IPS-NIHi7 (cell line): Measurements from ENCODE around the gene GCNT3.
"Not testable (repeated sequence)": the region's sequence is repeated elsewhere in the genome, so short reads cannot be mapped to it uniquely, and the experiment has no call there.

Experiments
- DNase-seq: peaks from one replicate; pipeline ENCODE4 v3.0.0; 2012; ENCODE audit warnings: mixed read lengths; ENCODE audit errors: extremely low spot score

Gene GCNT3

DNA sequence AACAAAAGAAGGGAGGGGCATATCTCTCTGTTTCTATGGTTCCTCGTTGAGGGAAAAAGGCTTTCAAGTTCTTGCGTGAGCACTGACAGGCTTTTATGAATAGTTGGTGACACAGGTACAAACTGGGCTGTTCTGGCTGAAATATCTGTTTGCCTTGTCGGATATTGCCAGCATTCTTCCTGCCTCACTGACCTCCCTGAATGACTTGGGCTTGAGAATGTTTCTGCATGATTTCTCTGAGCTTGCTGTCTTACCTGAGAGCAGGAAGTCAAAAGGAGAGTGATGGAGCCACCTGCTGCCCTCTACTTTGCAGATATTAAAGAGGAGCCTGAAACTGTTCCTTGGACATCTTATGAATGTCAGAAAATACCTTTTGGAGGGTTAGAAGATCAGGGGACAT, 4.8 kb downstream of the GCNT3 start:
- no peak for DNase-seq

DNA sequence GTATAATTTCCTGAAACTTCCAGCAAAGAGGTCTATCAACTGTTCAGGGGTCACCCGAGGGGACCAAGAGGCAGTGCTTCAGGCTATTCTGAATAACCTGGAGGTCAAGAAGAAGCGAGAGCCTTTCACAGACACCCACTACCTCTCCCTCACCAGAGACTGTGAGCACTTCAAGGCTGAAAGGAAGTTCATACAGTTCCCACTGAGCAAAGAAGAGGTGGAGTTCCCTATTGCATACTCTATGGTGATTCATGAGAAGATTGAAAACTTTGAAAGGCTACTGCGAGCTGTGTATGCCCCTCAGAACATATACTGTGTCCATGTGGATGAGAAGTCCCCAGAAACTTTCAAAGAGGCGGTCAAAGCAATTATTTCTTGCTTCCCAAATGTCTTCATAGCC, 6.8 kb downstream of the GCNT3 start:
- DNase-seq, result no peak

DNA sequence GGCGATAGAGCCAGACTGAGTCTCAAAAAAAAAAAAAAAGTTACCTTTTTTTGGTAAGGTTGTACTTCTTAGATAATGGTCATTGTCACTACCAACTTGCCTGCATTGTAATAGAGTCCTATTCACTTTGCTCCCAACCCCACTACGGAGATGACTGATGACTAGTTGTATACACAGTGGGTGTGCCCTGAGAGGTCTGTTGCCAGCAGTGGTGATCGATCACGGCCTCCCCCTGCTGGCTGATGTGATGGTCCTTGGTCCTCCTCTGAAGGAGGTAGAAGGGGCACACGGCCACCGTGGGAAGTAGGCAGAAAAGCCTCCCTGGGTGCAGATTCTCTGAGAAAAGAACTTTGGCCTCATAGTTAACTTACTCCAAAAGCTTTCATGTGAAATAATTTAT, 10.7 kb downstream of the GCNT3 start:
- DNase-seq, result peak; percentile 87

DNA sequence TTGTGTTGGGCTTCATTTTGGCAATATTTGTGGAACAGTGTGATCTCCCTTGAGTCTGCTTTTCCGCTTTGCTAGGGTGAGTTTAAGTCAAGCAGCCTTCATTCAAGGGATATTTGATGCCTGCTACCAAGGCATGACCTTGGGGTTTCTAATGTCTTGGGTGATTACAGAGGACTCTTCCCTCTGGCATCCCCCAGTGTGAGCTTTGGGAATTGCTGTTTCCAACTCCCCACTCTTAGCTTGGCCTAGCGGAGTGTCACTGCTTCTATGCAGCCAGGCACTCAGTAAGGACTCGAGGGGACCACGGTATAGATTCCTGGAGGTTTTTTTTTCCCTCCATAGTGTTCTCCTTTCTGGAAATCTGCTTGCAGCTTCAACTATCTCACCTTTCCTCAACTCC, 21.1 kb downstream of the GCNT3 start:
- DNase-seq, result peak; percentile 75

DNA sequence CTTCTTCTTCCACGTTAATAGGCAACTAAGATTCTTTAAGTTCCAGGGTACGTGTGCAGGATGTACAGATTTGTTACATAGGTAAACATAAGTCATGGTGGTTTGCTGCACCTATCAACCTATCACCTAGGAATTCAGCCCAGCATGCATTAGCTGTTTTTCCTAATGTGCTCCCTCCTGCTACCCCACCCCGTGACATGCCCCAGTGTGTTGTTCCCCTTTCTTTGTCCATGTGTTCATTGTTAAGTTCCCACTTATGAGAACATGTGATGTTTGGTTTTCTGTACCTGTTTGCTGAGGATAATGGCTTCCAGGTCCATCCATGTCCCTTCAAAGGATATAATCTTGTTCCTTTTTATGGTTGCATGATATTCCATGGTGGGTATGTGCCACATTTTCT, 24.6 kb downstream of the GCNT3 start:
- DNase-seq, result no peak

DNA sequence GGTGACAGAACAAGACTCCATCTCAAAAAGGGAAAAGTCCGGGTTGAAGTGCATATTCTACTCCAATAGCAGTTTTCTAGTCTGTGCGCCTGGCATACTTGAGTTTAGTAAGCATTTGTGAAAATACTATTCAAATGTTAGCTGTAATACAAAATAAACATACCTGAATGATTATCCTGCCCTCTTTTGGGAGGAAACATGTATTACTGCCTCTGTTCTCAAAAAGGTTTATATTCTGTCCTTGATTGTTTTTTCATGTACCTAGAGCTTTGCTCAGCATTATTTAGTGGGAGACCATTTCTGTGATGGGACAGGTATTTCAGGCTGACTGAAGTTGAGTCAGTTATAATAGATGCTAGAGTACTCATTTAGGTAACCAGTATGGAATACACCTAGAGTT, 25.9 kb downstream of the GCNT3 start:
- not testable (repeated sequence) for DNase-seq

DNA sequence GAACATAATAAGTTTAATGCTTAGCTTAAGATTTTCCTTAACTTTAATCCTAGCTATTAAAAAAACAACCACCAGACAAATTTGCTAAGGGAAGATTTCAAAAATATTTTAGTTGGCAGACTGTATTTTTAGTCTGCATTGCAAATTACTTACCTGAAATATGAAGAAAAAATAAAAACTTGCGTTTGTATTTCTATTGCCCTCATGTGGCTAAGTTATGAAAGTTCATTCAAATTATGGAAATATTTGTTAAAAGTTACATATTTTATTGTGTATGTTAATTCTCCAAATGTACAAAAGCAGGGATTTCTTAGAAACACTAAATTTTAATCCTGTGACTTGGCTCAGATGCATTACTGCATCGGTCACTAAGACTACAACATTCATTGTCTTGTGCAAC, 30.8 kb downstream of the GCNT3 start:
- no peak for DNase-seq

DNA sequence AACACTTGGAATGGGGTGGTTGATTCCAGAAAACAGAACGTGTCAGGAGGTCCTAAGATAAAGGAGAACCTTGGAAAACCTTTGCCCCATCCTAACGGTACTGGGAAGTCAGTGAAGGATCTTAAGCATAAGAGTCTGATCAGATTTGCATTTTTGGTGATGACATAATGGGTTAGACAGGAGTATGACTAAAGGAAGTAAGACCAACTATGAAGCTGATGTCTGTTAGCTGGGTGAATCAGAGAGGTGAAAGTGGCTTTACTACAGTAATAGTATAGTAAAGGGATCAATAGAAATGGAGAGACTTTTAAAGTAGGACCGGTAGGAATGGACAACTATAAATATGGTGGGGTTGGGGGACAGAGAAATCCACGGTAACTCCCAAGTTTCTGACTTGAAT, 33.2 kb downstream of the GCNT3 start:
- no peak for DNase-seq

DNA sequence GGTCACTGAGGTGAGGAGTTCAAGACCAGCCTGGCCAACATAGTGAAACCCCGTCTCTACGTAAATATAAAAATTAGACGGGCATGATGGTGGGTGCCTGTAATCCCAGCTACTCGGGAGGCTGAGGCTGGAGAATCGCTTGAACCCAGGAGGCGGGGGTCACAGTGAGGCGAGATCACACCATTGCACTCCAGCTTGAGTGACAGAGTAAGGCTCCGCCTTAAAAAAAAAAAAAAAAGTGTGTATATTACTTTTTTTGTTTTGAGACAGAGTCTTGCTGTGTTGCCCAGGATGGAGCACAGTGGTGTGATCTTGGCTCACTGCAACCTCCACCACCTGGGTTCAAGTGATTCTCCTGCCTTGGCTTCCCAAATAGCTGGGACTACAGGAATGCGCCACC, 34.2 kb downstream of the GCNT3 start:
- DNase-seq, result not testable (repeated sequence)

DNA sequence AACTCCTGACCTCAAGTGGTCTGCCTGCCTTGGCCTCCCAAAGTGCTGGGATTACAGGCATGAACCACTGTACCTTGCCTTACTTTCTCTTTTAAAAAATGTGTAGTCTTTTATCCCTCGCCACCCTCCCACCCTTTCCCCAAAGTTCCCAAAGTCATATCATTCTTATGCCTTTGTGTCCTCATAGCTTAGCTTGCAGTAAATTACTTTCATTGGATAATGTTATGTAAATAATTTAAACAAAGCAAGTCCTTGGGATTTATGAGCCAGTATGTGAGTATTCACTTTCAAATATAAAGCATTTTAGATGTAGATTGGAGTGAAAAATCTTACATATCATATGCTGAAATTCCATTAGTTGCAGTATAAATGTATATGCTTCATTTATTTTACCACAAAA, 34.7 kb downstream of the GCNT3 start:
- DNase-seq, result no peak

DNA sequence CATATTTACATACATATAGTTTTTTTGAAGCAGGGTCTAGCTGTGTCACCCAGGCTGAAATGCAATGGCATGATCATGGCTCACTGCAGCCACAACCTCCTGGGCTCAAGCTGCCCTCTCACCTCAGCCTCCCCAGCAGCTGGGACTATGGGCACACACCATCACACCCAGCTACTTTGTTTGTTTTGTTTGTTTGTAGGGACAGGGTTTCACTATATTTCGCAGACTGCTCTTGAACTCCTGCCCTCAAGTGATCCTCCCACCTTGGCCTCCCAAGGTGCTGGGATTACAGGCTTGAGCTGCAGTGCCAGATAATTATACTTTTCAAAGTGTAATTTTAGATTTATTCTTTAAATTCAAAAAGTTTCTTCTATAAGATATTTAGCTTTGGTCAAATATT, 35.5 kb downstream of the GCNT3 start:
- DNase-seq, result no peak

DNA sequence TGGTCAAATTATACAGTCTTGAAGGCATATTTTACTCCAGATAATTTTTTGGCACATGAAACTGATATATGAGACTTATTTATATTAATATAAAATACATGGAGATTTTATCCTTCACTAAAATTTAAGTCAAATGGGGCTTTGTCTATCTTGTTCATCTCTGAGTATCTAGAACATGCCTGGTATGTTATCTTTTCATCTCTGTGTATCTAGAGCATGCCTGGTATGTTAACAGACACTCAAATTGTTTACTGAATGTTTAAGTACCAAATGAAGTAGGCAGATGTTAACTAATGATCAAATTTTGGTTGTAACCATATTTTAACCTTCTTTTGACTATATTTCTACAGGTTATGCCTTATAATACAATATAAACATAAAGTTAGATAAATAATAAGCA, 38.0 kb downstream of the GCNT3 start:
- DNase-seq, result no peak

DNA sequence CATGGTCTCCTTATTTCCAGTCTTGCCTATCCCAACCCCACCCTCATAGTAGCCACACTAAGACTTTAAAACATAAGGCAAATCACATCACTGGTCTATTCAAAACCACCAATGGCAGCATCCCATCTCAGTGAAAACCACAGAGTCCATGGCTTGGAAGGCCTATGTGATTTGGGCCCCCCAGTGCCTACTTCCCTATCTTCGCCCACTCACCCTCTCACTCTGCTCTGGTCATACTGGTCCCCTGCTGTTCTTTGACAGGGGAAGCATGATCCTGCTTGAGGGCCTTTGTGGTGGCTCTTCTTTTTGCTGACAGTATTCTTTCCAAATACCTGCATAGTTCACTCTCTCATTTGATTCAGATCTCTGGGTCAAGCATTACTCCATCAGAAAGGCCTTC, 42.5 kb downstream of the GCNT3 start:
- DNase-seq, result no peak

DNA sequence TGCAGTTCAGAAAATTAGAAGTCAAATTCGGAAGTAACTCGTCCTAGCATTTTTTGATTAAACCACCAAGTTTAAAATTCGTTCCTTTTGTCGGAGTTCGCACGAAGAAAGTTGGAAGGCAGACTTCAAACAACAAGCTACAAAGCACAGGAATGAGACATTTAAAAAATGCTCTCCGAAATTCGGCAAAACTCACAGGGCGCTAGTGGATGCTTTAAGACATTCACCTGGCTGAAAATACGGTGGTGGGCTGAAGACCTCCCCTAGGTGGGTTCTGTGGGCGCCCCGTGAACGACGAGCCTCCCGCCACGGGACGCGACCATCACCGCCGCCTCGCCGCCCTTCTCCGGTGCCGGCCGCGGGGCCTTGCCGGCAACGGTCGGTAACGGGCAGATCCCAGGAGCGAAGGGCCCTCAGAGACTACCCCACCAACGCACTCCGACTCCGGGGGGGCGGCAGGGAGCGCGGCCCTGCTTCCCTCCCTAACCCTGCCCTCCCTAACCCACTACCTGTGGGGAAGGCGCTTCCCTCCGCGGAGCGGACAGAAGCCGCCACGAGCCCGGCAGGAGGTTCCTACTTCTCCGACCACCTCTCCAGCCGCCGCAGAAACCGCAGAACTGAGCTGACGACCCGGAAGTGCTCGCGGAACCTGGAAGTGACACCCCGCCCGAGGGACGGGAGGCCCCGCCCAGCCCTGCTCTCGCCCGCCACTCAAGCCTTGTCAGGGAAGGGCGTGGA, 45.5 kb downstream of the GCNT3 start, which contains the start of gene GTF2A2:
Gene GTF2A2, minus strand, starts transcription at position 619 of the 738 bp plus-strand sequence. CDS start 5,238 bp downstream, outside the sequence.
- DNase-seq, result peak; percentile 97

DNA sequence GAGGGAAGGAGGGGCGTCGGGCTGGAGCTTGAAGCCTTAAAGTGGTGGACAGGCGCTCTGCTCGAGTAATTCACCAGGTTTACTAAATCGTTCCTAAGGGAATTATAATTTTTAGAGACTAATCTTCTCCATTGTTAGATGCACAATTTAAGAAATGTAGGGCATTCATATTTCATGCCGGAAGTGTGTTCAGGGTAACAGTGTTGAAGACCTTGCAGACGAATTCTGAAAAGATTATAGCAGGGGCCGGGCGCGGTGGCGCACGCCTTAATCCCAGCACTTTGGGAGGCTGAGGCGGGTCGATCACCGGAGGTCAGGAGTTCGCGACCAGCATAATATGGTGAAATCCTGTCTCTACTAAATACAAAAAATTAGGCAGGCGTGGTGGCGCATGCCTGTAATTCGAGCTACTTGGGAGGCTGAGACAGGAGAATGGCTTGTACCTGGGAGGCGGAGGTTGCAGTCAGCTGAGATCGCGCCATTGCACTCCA, 46.1 kb downstream of the GCNT3 start:
- DNase-seq, result no peak

DNA sequence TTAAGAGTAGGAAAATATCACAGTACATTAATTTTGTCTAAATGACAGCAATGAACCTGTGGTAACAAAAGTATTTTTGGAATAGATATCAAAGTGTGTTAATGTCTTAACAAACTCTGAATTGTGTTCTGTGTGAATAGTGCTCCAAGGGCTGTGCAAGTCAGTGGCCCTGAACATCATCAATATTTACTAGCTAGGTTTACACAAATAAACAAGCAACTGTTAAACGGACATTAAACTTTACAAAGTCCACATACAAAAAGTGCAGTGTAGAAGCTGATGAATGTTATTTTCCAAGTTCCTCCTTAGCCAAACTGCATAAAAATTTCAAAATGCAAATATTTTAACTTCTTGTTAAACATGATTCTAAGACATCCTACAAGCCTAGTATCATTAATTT, 47.8 kb downstream of the GCNT3 start:
- no peak for DNase-seq

DNA sequence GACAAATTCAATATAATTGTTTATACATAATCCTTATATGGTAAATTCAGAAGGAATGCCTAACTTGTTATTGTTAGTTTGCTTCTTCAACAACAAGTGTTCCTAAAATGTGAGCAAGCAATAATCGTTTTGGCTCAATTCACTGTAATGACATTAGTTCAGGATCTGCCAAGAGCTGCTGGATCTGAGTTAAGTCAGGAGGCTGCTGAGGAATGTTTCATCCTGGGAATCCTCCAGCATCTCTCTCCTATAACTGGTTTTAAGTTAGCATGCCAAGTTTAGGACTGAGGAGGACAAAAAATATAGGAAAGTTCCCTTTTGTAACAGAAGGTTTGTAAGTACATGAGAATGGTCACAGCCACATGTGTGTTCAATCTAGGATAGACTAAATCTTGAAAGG, 50.7 kb downstream of the GCNT3 start:
- DNase-seq, result no peak

DNA sequence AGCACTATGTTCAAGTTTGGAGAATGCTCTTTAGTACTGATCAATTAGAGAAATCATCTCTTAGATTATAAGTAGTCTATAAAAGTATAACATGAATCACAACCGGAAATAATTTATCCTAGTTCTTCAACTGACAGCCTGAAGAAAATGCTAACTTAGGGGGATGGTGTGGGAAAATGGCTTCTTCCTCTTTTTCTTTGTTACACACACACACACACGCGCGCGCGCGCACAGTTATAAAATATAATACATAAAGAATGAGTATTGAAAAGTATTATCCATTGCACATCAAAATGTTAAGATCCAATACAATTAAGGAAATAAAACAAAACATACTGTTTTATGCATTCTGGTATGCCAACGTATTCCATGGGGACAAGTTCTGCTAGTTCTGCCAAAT, 57.0 kb downstream of the GCNT3 start:
- no peak for DNase-seq
